K562 (cell line): Measurements from ENCODE around the gene HEXIM1. TPM values are rescaled to one million over a fixed set of nuclear protein-coding genes. Genes with fewer than 3 reads are reported as not detected.

Experiments used
- ATAC-seq: fragments of 200-7000 bp; cut with Tn5 transposase; 3 replicates; pipeline ENCODE4 v1.9.1; 2020; ENCODE audit warnings: moderate library complexity
- BruUV-seq: library from RNA; stranded (reverse); fragments of 400-500 nt; replicated peaks from 2 replicates; lab custom pipeline; 2021; lab: Mats Ljungman, UMichigan
- CTCF ChIA-PET: fragments of 300-600 bp; formaldehyde crosslinking; extraction: SDS; loops from one replicate; lab custom pipeline; 2021; ENCODE audit warnings: low intra/inter-chr PET ratio; lab: Yijun Ruan, JAX
- POLR2A ChIA-PET: fragments of 300-600, 350-650 bp; sonication (Branson Sonifier 250); formaldehyde crosslinking; extraction: SDS; loops from one replicate; lab custom pipeline; 2021; ENCODE audit warnings: antibody characterized with exemption, inconsistent platforms; lab: Yijun Ruan, JAX
- DNase-seq, 4 experiments: peaks; one replicate each; pipeline versions ENCODE4 v3.0.0 to v3.0.0-alpha.2; 2011 to 2018; ENCODE audit warnings: low spot score in 3 of 4, mixed read lengths in 3 of 4; ENCODE audit errors: extremely low read depth in 1 of 4
- FAIRE-seq: peaks from 2 replicates; lab custom pipeline; 2011; peaks lifted over from hg19 to GRCh38; lab: Jason Lieb, UNC
- H2AFZ ChIP-seq: 2 replicates; pipeline ENCODE4 v1.6.0; 2011; ENCODE audit warnings: low read depth, low read length, control low read depth, inconsistent platforms
- H3K27ac ChIP-seq: fragments of 200-600 bp; 3 replicates; pipeline ENCODE4 v1.8.0; 2011; ENCODE audit warnings: low read depth, mild to moderate bottlenecking, control low read depth, inconsistent platforms, low read length, moderate library complexity, mixed read lengths; ENCODE audit errors: extremely low read depth
- H3K27me3 ChIP-seq, 2 experiments: fragments of 300-600 bp in 1 of 2; 2 replicates in 1 of 2; 3 replicates in 1 of 2; pipeline versions ENCODE4 v1.6.0 to v1.8.0; 2011; ENCODE audit warnings: inconsistent platforms in 2 of 2, low read length in 2 of 2, mild to moderate bottlenecking in 1 of 2, mixed read lengths in 1 of 2, moderate library complexity in 1 of 2; ENCODE audit not compliant: control insufficient read depth in 2 of 2, insufficient read depth in 2 of 2
- H3K36me3 ChIP-seq: fragments of 300-600 bp; 3 replicates; pipeline ENCODE4 v1.8.0; 2011; ENCODE audit warnings: mild to moderate bottlenecking, low read length, inconsistent platforms; ENCODE audit not compliant: control insufficient read depth, insufficient read depth
- H3K4me1 ChIP-seq, 2 experiments: fragments of 200-600 bp in 1 of 2; replicated peaks in 1 of 2; 2 replicates in 1 of 2; 3 replicates in 1 of 2; pipeline versions ENCODE4 v1.5.1 to v1.8.0; 2011; ENCODE audit warnings: inconsistent platforms in 2 of 2, low read length in 2 of 2, mild to moderate bottlenecking in 1 of 2, mixed read lengths in 1 of 2, moderate library complexity in 1 of 2; ENCODE audit not compliant: control insufficient read depth in 2 of 2, insufficient read depth in 2 of 2
- H3K4me2 ChIP-seq: 2 replicates; pipeline ENCODE4 v1.6.1; 2011; ENCODE audit warnings: low read length, control low read depth, inconsistent platforms, mixed read lengths; ENCODE audit not compliant: insufficient read depth
- H3K4me3 ChIP-seq: fragments of 200-600 bp; sonication (generic), shearing (Covaris generic); 2 replicates; pipeline ENCODE4 v1.5.1; 2016; ENCODE audit warnings: control low read depth, inconsistent platforms
- H3K79me2 ChIP-seq: fragments of 200-600 bp; 3 replicates; pipeline ENCODE4 v1.8.0; 2011; ENCODE audit warnings: low read length, inconsistent platforms; ENCODE audit not compliant: control insufficient read depth, insufficient read depth
- H3K9ac ChIP-seq, 2 experiments: 2 replicates each; pipeline versions ENCODE4 v1.6.0 to v1.6.1; 2011; ENCODE audit warnings: low read depth in 2 of 2, low read length in 2 of 2, control low read depth in 1 of 2, inconsistent platforms in 1 of 2, mild to moderate bottlenecking in 1 of 2, mixed read lengths in 1 of 2; ENCODE audit not compliant: insufficient read depth in 1 of 2
- H3K9me1 ChIP-seq: one replicate; pipeline ENCODE4 v1.6.0; 2011; ENCODE audit warnings: inconsistent platforms, mild to moderate bottlenecking, low read length, moderate library complexity; ENCODE audit not compliant: control insufficient read depth, insufficient read depth
- H3K9me3 ChIP-seq: replicated peaks from 2 replicates; pipeline ENCODE4 v1.5.1; 2011; ENCODE audit warnings: low read depth, low read length, inconsistent platforms; ENCODE audit not compliant: control insufficient read depth, insufficient read depth
- H4K20me1 ChIP-seq: replicated peaks from 2 replicates; pipeline ENCODE4 v1.6.1; 2011; ENCODE audit warnings: low read length, inconsistent platforms, mixed read lengths; ENCODE audit not compliant: control insufficient read depth, insufficient read depth
- CTBP1 ChIP-seq: fragments of 450-650 bp; IDR thresholded peaks from 2 replicates; pipeline ENCODE4 v1.6.1; 2016; ENCODE audit warnings: borderline replicate concordance
- CUX1 ChIP-seq: fragments of 200-800 bp; sonication (Bioruptor generic); IDR thresholded peaks from 2 replicates; pipeline ENCODE4 v1.6.1; 2016; ENCODE audit warnings: missing genetic modification characterization, missing compliant biosample characterization
- ELK1 ChIP-seq: sonication (generic); formaldehyde crosslinking; IDR thresholded peaks from 2 replicates; pipeline ENCODE4 v1.8.1; 2022; ENCODE audit warnings: missing genetic modification reagents
- JUNB ChIP-seq: fragments of 450-650 bp; formaldehyde crosslinking; conservative IDR thresholded peaks from 2 replicates; pipeline ENCODE4 v1.4.0; 2020; ENCODE audit warnings: mild to moderate bottlenecking
- KAT2B ChIP-seq: IDR thresholded peaks from one replicate; pipeline ENCODE4 v1.6.1; 2012; ENCODE audit warnings: low read depth, mild to moderate bottlenecking, control low read depth, inconsistent platforms, low read length, moderate library complexity
- MAZ ChIP-seq, 2 experiments: fragments of 450-650 bp in 1 of 2; sonication (generic) in 1 of 2; formaldehyde crosslinking; IDR thresholded peaks in 1 of 2; conservative IDR thresholded peaks in 1 of 2; 2 replicates each; pipeline versions ENCODE4 v1.4.0 to v1.5.0; 2020; ENCODE audit warnings: mild to moderate bottlenecking in 1 of 2, missing genetic modification reagents in 1 of 2
- NCOA1 ChIP-seq: fragments of 450-650 bp; IDR thresholded peaks from 2 replicates; pipeline ENCODE4 v1.6.1; 2016; ENCODE audit warnings: low read depth
- POLR3G ChIP-seq: IDR thresholded peaks from 2 replicates; pipeline ENCODE4 v1.6.1; 2011; ENCODE audit not compliant: insufficient read length, insufficient replicate concordance; ENCODE audit errors: extremely low read depth
- RBM34 ChIP-seq: fragments of 200-400 bp; formaldehyde crosslinking; IDR thresholded peaks from 2 replicates; pipeline ENCODE4 v1.6.1; 2018; ENCODE audit warnings: low read length, borderline replicate concordance; ENCODE audit not compliant: insufficient read depth
- RCOR1 ChIP-seq, 2 experiments: IDR thresholded peaks; 2 replicates each; pipeline ENCODE4 v1.6.1; 2012; ENCODE audit warnings: low read depth in 2 of 2, low read length in 2 of 2, borderline replicate concordance in 1 of 2, improper control_type of control experiment in 1 of 2
- RFX1 ChIP-seq: fragments of 450-650 bp; IDR thresholded peaks from 2 replicates; pipeline ENCODE4 v1.6.1; 2016; ENCODE audit warnings: mild to moderate bottlenecking, moderate library complexity
- SMAD4 ChIP-seq: fragments of 250-450 bp; sonication (Bioruptor Pico); conservative IDR thresholded peaks from 2 replicates; pipeline ENCODE4 v1.8.0; 2021; ENCODE audit warnings: inconsistent platforms, mild to moderate bottlenecking, moderate library complexity
- SPI1 ChIP-seq: IDR thresholded peaks from 2 replicates; pipeline ENCODE4 v1.6.1; 2011; ENCODE audit warnings: low read depth, low read length, control low read depth, borderline replicate concordance
- TCF7 ChIP-seq: sonication (generic); IDR thresholded peaks from 2 replicates; pipeline ENCODE4 v1.6.1; 2016; ENCODE audit warnings: antibody characterized with exemption, borderline replicate concordance
- ZNF212 ChIP-seq: fragments of 450-650 bp; formaldehyde crosslinking; IDR thresholded peaks from 2 replicates; pipeline ENCODE4 v1.4.0; 2020; ENCODE audit warnings: mild to moderate bottlenecking
- ZNF217 ChIP-seq: sonication (generic); formaldehyde crosslinking; IDR thresholded peaks from 2 replicates; pipeline ENCODE4 v1.8.0; 2022; ENCODE audit warnings: mild to moderate bottlenecking, missing genetic modification reagents
- WGBS: fragments of 100-300 bp; shearing (Covaris generic); methylation state at CpG from one replicate; pipeline ENCODE4 v1.1.6; 2016; ENCODE audit warnings: low coverage, mixed read lengths; ENCODE audit not compliant: insufficient coverage; ENCODE audit errors: missing lambda C conversion rate; 5-methylcytosine and 5-hydroxymethylcytosine counted together
- in situ Hi-C: fragments of 300-500 bp; cut with MboI; formaldehyde crosslinking; loops from 4 replicates; pipeline ENCODE4 v1.15.0; 2018; ENCODE audit warnings: inconsistent platforms, mixed read lengths
- intact Hi-C: fragments of 100-400 bp; cut with micrococcal nuclease; formaldehyde crosslinking; loops from 2 replicates; pipeline ENCODE4 v1.14.2; 2022
- polyA plus RNA-seq, 8 experiments: library from polyadenylated mRNA; depleted of rRNA in 4 of 8; stranded (reverse) in 5 of 8; unstranded in 3 of 8; fragments of >200 nt; fragmentation: Nextera tagmentation in 2 of 8; fragmentation: Illumina TruSeq in 1 of 8; extraction: Ambion mirVana in 2 of 8; extraction: Trizol in 1 of 8; gene quantifications; 2 replicates each; pipeline versions ENCODE4 v1.2.1 to v1.2.3, GENCODE V29; 2011 to 2014; ENCODE audit warnings: inconsistent platforms in 1 of 8, missing spikeins in 1 of 8
- total RNA-seq, 7 experiments: library from RNA; depleted of rRNA in 6 of 7; stranded (reverse); fragments of >200 nt in 6 of 7; fragmentation: Illumina TruSeq in 2 of 7; extraction: Trizol in 2 of 7; gene quantifications; 2 replicates each; pipeline versions ENCODE4 v1.2.1 to v1.2.3, GENCODE V29; 2011 to 2021; ENCODE audit warnings: low replicate concordance in 1 of 7

The HEXIM1 gene
- total and polyA plus RNA-seq, 9 of the 15 experiments (the other 6 are each of a cell fraction or from before 2014, with no cell fraction given) = 1.4 to 28.3 (median 9.1) TPM

- CTCF ChIA-PET = no interaction called here
- in situ Hi-C loops = no loop called here
- Histone ChIP-seq H3K36me3 (no peaks in the 10 kb centered on the region), H2AFZ (no peak overlapping the region), H3K4me3 (no peak overlapping the region), H3K79me2 (no peaks in the 10 kb centered on the region), H3K4me2 (no peak overlapping the region), H3K4me1 (peaks cover 2 to 34% of the 10 kb centered on the region in 2 experiments; a peak in 3 of 5 replicates), H3K9me1 (no peaks in the 10 kb centered on the region), H3K9me3 (no peaks in the 10 kb centered on the region), H3K9ac (peak overlapping the region in 1 of 2 experiments; percentile 80; a peak in 2 of 4 replicates), H3K27me3 (no peaks in the 10 kb centered on the region), H3K27ac (no peak overlapping the region), H4K20me1 (no peaks in the 10 kb centered on the region)
- no TSS peak for BruUV-seq
- intact Hi-C loops = no loop called here
- FAIRE-seq (peak; percentile 57), DNase-seq (no peak), ATAC-seq (peak; percentile 33; the same call in 1 of the 3 replicates)
- POLR2A ChIA-PET = interaction anchor here (0.6 to 7.9 kb wide), 4 partner anchors 10 to 148 kb away, joined by 3 to 73 read pairs (median 8); partner anchors contain the start of genes HEXIM1 and HEXIM2
- 59% methylated on average over 5 of the region's 5 CpGs for WGBS
- no peak for TF ChIP-seq TCF7
- TF ChIP-seq CUX1 (CRISPR knock-in tag) = no peak
- no peak for TF ChIP-seq ELK1 (CRISPR knock-in tag)
- no peak for TF ChIP-seq NCOA1
- TF ChIP-seq SPI1 = no peak
- TF ChIP-seq RFX1 = peak; percentile 66; the same call in 1 of the 2 replicates
- TF ChIP-seq POLR3G = no peak
- 0 out of 4 replicates have a peak, but pooled peaks of 1 of the 2 experiments have one; percentile 6 for TF ChIP-seq RCOR1 (IDR thresholded peaks at IDR 0.05; ENCODE audit: borderline replicate concordance in 1 of 2, low read depth in 2 of 2, low read length in 2 of 2)
- no peak for TF ChIP-seq JUNB (CRISPR knock-in tag)
- TF ChIP-seq RBM34 = no peak
- TF ChIP-seq ZNF217 (CRISPR knock-in tag) = no peak
- TF ChIP-seq MAZ (CRISPR knock-in tag; conservative IDR thresholded peaks at IDR 0.05 in 1 of 2, IDR thresholded peaks at IDR 0.05 in 1 of 2) = no peak
- no peak for TF ChIP-seq ZNF212 (CRISPR knock-in tag)
- no peak for TF ChIP-seq KAT2B
- TF ChIP-seq SMAD4 = no peak
- TF ChIP-seq CTBP1 = peak; percentile 33; the same call in 1 of the 2 replicates
Measured at GRCh38 chr17:45170931-45171337, 22.7 kb downstream of the HEXIM1 start.
